ENCODE measurements around the gene GPR171.

Gene GPR171

DNA sequence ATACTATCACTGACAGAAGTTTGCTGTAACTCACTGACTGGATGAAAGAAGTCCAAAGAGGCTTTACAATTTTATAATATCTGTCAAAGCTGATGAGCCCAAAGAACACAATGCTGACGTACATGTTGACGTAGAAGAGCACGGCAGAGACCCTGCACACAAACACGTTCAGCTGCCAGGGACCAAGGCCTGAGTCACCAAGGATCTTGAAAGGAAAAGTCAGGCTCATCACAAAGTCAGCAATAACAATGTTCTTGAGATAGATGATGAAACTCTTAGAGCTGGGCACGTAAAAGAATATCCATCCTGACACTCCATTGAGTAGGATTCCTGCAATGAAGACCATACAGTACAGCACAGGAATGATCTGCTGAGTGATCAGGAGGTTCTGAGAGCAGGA, 10.9 kb upstream of the GPR171 start:
- DNase-seq (ENCODE audit: low read depth), result peak; percentile 37
- TF ChIP-seq, protein P1, sequence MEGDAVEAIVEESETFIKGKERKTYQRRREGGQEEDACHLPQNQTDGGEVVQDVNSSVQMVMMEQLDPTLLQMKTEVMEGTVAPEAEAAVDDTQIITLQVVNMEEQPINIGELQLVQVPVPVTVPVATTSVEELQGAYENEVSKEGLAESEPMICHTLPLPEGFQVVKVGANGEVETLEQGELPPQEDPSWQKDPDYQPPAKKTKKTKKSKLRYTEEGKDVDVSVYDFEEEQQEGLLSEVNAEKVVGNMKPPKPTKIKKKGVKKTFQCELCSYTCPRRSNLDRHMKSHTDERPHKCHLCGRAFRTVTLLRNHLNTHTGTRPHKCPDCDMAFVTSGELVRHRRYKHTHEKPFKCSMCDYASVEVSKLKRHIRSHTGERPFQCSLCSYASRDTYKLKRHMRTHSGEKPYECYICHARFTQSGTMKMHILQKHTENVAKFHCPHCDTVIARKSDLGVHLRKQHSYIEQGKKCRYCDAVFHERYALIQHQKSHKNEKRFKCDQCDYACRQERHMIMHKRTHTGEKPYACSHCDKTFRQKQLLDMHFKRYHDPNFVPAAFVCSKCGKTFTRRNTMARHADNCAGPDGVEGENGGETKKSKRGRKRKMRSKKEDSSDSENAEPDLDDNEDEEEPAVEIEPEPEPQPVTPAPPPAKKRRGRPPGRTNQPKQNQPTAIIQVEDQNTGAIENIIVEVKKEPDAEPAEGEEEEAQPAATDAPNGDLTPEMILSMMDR (conservative IDR thresholded peaks at IDR 0.05; ENCODE audit: control insufficient read depth, insufficient read depth, low read depth, low read length), result no peak

DNA sequence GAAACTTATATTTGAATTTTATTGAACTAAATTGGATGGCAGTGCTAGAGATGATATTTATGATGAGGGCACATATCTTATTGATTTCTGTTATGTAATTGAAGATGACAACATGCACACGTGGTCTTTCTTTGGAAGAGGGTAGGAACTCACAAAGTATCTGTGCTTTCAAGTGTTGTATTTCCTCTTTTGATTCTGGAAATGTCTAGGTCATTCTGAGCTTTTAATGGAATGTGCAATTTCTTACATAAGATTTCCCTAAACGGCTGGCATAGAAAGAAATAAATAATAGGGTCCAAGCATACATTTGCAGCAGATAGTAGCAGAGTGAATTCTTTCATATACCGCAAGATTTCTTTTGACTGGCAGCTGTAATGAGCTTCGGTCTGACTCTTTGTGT, 10.1 kb upstream of the GPR171 start:
- no peak for DNase-seq (ENCODE audit: low read depth)
- TF ChIP-seq, protein P1 (conservative IDR thresholded peaks at IDR 0.05; ENCODE audit: control insufficient read depth, insufficient read depth, low read depth, low read length), result no peak
- H3K4me3 ChIP-seq (ENCODE audit: control insufficient read depth, low read depth, low read length), result no peak overlapping the region

More for the DNA sequence above, 10.9 kb upstream of the GPR171 start:
- H3K4me3 ChIP-seq (ENCODE audit: control insufficient read depth, low read depth, low read length), result no peak overlapping the region

DNA sequence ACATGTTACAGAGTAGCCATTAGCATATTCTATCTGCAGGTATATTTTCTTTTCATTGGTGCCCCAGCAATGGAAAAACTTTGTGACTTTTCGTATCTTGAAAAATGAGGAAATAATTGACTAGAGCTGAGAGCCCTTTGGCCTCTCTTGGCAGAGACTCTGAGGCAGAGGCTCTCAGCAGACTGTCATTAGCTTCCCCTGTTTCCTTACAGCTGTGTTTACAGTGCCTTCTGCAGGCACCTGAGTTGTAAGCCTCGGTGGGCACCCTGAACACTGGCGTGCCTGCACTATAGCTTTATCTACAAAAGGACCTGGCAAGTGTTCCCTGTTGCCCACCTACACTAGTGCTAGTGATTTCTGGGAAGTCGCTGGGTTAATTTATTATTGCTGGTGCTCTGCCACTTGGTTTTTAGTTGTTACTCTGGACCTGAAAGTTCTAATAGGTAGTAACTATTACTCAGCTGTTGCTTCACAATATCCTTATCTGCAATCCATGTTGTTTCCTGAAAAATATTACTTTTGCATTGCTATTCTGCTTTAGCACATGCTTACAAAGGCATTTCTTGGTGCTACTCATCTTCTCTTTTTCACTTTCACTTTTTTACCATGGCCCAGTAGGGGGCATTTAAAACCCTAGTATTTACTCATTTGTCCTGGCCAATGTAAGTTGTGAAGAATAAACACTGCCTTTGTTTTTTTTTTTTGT, 7.8 kb upstream of the GPR171 start:
- DNase-seq (ENCODE audit: low read depth), result peak; percentile 8

DNA sequence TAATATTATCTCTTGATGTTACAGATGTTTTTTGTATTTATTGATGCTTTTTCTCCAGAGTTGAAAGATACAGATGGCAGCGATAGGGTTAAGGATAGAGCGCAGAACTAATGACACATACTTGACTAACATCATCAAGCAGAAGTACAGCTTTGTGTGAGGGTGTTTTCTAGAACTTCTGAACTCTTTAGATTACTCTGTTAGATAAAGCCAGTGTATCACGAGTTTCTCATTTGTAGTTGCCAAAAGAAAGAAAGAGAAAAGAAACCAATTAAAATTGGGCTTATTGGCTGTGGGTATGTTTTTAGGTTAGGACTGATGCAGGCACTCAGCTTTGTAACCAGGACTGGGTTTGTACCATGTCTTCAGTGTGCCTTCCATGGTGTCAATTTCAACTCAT, 6.6 kb upstream of the GPR171 start:
- no peak overlapping the region for H3K4me3 ChIP-seq (ENCODE audit: control insufficient read depth, low read depth, low read length)
- no peak for DNase-seq (ENCODE audit: low read depth)
- TF ChIP-seq, protein P1 (conservative IDR thresholded peaks at IDR 0.05; ENCODE audit: control insufficient read depth, insufficient read depth, low read depth, low read length), result no peak

More for the DNA sequence above, 7.8 kb upstream of the GPR171 start:
- H3K4me3 ChIP-seq (ENCODE audit: control insufficient read depth, low read depth, low read length), result no peak overlapping the region
- TF ChIP-seq, protein P1 (conservative IDR thresholded peaks at IDR 0.05; ENCODE audit: control insufficient read depth, insufficient read depth, low read depth, low read length), result peak; percentile 5

DNA sequence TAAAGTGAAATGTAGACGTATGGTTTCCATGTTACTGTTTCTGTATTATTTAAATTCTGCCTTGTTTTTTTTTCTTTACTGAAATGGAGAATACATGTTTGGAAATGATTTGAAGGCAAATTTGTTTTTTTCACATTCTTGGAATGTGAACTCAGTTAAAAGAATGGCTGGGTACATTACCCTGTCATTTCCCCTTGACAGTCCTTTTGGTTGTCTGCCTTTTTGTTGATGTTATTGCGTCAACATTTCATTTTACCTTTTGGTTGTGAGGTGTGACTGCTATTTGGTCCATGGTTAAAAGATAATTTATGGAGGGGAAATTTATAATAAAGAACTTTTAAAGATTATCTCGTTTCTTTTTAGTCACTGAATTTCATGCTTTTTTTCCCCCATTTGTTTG, 3.2 kb upstream of the GPR171 start:
- no peak overlapping the region for H3K4me3 ChIP-seq (ENCODE audit: control insufficient read depth, low read depth, low read length)
- TF ChIP-seq, protein P1 (conservative IDR thresholded peaks at IDR 0.05; ENCODE audit: control insufficient read depth, insufficient read depth, low read depth, low read length), result no peak
- DNase-seq (ENCODE audit: low read depth), result no peak

DNA sequence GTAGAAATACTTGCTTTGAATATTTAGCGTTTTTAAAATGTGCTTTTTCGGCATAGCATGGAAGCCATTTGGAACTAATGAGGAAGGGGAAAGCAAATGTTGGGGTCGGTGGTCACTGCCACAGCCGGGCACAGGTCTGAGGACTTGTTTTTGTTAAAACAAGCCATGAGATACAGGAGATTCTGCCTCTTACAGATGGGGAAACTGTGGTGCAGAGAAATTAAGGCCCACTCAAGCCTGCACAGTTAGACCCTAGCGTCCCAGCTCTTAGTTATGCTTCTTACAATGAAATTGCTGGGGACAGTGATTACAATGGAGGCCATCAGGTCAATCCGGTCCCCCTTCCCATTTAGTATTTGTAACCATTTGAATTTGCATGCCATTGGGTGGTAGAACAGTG, 2.5 kb upstream of the GPR171 start:
- no peak overlapping the region for H3K4me3 ChIP-seq (ENCODE audit: control insufficient read depth, low read depth, low read length)
- no peak for DNase-seq (ENCODE audit: low read depth)
- TF ChIP-seq, protein P1 (conservative IDR thresholded peaks at IDR 0.05; ENCODE audit: control insufficient read depth, insufficient read depth, low read depth, low read length), result no peak

Data from fibroblast of mammary gland (primary cell).